ENCODE data around the gene CYB561.

CYB561 gene

DNA sequence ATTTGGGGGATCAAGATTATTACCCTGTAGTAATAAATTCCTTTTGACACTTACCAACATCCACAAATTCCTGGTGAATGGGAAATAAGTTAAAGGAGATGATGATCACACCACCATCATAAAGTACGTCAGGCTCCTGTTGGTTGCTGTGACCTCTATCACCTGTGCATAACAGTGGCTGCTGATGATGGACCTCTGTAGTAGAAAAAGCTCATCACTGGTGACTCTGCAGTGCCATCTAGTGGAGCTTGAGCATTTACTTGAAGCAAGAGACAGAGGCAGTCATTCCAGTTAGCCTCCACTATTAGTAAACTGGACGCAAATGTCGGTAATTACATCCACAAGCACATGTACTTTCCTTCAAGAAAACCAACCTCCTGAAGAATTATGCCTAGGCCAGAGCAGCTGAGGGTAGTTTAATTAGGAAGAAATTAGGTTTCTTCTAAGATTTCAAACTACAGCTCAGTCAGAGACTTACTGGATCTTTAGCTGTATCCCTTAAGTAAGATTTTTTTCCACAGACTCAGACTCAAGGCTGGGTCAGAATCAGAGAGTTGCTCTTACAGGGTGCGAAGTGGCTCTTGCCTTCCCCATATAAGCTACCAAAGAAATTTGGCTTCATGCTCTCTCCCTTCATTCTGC, 39.3 kb downstream of the CYB561 start (continued):
- TF ChIP-seq ZNF670 (tag by site-specific recombination; IDR thresholded peaks at IDR 0.05; ENCODE audit: low read depth) (no peak), ZNF600 (tag by site-specific recombination; IDR thresholded peaks at IDR 0.05) (peak; percentile 57; the same call in 1 of the 2 replicates), GFI1B (tag by site-specific recombination; IDR thresholded peaks at IDR 0.05) (no peak), ZNF629 (tag by site-specific recombination; IDR thresholded peaks at IDR 0.05) (0 out of 2 replicates have a peak, but pooled peaks have one; percentile 19), SCRT2 (tag by site-specific recombination; IDR thresholded peaks at IDR 0.05) (0 out of 2 replicates have a peak, but pooled peaks have one; percentile 15), ZNF623 (tag by site-specific recombination; IDR thresholded peaks at IDR 0.05) (no peak), ZNF571 (tag by site-specific recombination; IDR thresholded peaks at IDR 0.05) (no peak), SP2 (tag by site-specific recombination; IDR thresholded peaks at IDR 0.05) (no peak), SCRT1 (tag by site-specific recombination; IDR thresholded peaks at IDR 0.05; ENCODE audit: borderline replicate concordance) (no peak), ZNF266 (tag by site-specific recombination; IDR thresholded peaks at IDR 0.05; ENCODE audit: low read depth) (no peak), ZFHX2 (tag by site-specific recombination; conservative IDR thresholded peaks at IDR 0.05) (no peak), ZNF701 (tag by site-specific recombination; IDR thresholded peaks at IDR 0.05) (no peak), ZNF248 (tag by site-specific recombination; IDR thresholded peaks at IDR 0.05) (no peak), ZXDB (tag by site-specific recombination; IDR thresholded peaks at IDR 0.05) (no peak), ZBTB44 (tag by site-specific recombination; IDR thresholded peaks at IDR 0.05) (no peak), ZNF302 (tag by site-specific recombination; IDR thresholded peaks at IDR 0.05; ENCODE audit: low read depth) (no peak), MZF1 (tag by site-specific recombination; IDR thresholded peaks at IDR 0.05; ENCODE audit: borderline replicate concordance) (no peak), BCL6B (tag by site-specific recombination; IDR thresholded peaks at IDR 0.05) (no peak), PRDM2 (tag by site-specific recombination; IDR thresholded peaks at IDR 0.05; ENCODE audit: borderline replicate concordance) (no peak), MYNN (tag by site-specific recombination; IDR thresholded peaks at IDR 0.05; ENCODE audit: borderline replicate concordance) (no peak), ZNF626 (tag by site-specific recombination; IDR thresholded peaks at IDR 0.05) (no peak), CTCF (tag by site-specific recombination; IDR thresholded peaks at IDR 0.05) (peak; percentile 70), ZNF596 (tag by site-specific recombination; IDR thresholded peaks at IDR 0.05) (no peak), ZNF140 (tag by site-specific recombination; IDR thresholded peaks at IDR 0.05) (no peak), KLF9 (tag by site-specific recombination; IDR thresholded peaks at IDR 0.05; ENCODE audit: low read depth) (no peak), SP3 (tag by site-specific recombination; IDR thresholded peaks at IDR 0.05) (no peak)
- TF ChIP-seq, protein P1, sequence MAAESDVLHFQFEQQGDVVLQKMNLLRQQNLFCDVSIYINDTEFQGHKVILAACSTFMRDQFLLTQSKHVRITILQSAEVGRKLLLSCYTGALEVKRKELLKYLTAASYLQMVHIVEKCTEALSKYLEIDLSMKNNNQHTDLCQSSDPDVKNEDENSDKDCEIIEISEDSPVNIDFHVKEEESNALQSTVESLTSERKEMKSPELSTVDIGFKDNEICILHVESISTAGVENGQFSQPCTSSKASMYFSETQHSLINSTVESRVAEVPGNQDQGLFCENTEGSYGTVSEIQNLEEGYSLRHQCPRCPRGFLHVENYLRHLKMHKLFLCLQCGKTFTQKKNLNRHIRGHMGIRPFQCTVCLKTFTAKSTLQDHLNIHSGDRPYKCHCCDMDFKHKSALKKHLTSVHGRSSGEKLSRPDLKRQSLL (tag by site-specific recombination; IDR thresholded peaks at IDR 0.05) = peak; percentile 44; the same call in 1 of the 2 replicates
- TF ChIP-seq, protein P2, sequence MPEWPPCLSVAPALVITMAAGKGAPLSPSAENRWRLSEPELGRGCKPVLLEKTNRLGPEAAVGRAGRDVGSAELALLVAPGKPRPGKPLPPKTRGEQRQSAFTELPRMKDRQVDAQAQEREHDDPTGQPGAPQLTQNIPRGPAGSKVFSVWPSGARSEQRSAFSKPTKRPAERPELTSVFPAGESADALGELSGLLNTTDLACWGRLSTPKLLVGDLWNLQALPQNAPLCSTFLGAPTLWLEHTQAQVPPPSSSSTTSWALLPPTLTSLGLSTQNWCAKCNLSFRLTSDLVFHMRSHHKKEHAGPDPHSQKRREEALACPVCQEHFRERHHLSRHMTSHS (tag by site-specific recombination; IDR thresholded peaks at IDR 0.05) = no peak
